Tibial nerve (tissue), 4 donors: ENCODE measurements around the gene USP36. TPM values are rescaled to one million over a fixed set of nuclear protein-coding genes. Genes with fewer than 3 reads are reported as not detected.
"Not testable (repeated sequence)": the region's sequence is repeated elsewhere in the genome, so short reads cannot be mapped to it uniquely, and the experiment has no call there.

ENCODE experiments used
- DNase-seq, 2 donors: peaks; one replicate each; pipeline ENCODE4 v3.0.0-alpha.2; 2019; ENCODE audit warnings: low spot score in 2 of 2
- H3K27ac ChIP-seq, 4 donors: fragments of 200-600 bp; sonication (generic) in 3 of 4; one replicate each; pipeline ENCODE4 v1.5.1; 2017 to 2019; ENCODE audit warnings: mild to moderate bottlenecking in 1 of 4
- H3K27me3 ChIP-seq, 2 donors: fragments of 200-600 bp; sonication (generic) in 1 of 2; one replicate each; pipeline versions ENCODE4 v1.5.1 to v1.6.0; 2017 to 2019
- H3K36me3 ChIP-seq, 3 donors: fragments of 200-600 bp; sonication (generic); one replicate each; pipeline ENCODE4 v1.5.1; 2018 to 2019
- H3K4me1 ChIP-seq, 4 donors: fragments of 200-600 bp; sonication (generic) in 3 of 4; one replicate each; pipeline ENCODE4 v1.5.1; 2017 to 2019
- H3K4me3 ChIP-seq, 4 donors: fragments of 200-600 bp; sonication (generic) in 3 of 4; one replicate each; pipeline ENCODE4 v1.5.1; 2017 to 2019; ENCODE audit warnings: mild to moderate bottlenecking in 1 of 4, moderate library complexity in 1 of 4
- H3K9me3 ChIP-seq, 4 donors: fragments of 200-600 bp; sonication (generic) in 3 of 4; one replicate each; pipeline ENCODE4 v1.5.1; 2017 to 2019
- CTCF ChIP-seq, 5 experiments: fragments of 200-600 bp in 3 of 5; fragments of 450-650 bp in 2 of 5; sonication (generic) in 3 of 5; IDR thresholded peaks; one replicate each; pipeline ENCODE4 v1.5.1; 2016 to 2019; ENCODE audit warnings: antibody characterized with exemption in 5 of 5, mild to moderate bottlenecking in 3 of 5, moderate library complexity in 2 of 5
- EP300 ChIP-seq, 2 donors: sonication (generic); formaldehyde crosslinking; IDR thresholded peaks; one replicate each; pipeline ENCODE4 v1.6.1; 2017; ENCODE audit warnings: antibody characterized with exemption in 2 of 2, mild to moderate bottlenecking in 1 of 2
- POLR2A ChIP-seq, 2 donors: fragments of 450-650 bp; IDR thresholded peaks; one replicate each; pipeline ENCODE4 v1.6.1; 2017; ENCODE audit warnings: antibody characterized with exemption in 2 of 2, mild to moderate bottlenecking in 2 of 2, moderate library complexity in 2 of 2
- WGBS, 2 donors: methylation state at CpG; one replicate each; pipeline ENCODE4 v1.1.5; 2018; 5-methylcytosine and 5-hydroxymethylcytosine counted together
- total RNA-seq, 4 donors: library from RNA; depleted of rRNA; stranded (reverse); fragments of >200 nt; gene quantifications; one replicate each; pipeline ENCODE4 v1.1.0, GENCODE V29; 2016

Gene USP36
- total RNA-seq, 4 donors from 2014 or later, result 50.9 to 64.9 (median 59.9) TPM

DNA sequence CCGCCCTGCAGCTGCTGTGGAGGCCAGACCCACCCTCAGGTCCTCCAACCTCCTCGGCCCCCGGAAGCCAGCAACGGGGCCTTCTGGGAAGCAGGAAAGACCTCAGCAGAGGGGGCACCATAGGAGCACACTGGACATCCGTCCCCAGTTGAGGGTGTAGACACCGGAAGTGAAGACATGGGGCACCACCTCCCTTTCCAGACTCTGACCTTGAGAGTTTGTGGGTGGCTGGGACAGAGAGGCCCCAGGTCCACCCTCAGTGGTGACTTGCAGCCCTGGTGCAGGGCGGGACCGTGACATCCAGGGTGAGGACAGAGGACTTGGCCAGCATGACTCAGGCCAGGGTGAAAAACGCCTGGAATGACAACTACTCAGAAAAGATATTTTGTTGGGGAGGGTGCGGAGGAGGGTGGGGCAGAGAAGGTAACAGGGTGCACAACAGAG lies 42.5 kb upstream of the USP36 start:
- H3K4me3 ChIP-seq, result peak overlapping the region; percentile 1 to 46 (median 17)
- no peaks in the 10 kb centered on the region for H3K36me3 ChIP-seq
- DNase-seq, result peak; percentile 70 to 76
- H3K9me3 ChIP-seq, result no peaks in the 10 kb centered on the region
- WGBS, 2 donors, result 1 to 11% methylated on average over 10 of the region's 10 CpGs
- H3K4me1 ChIP-seq, result peaks cover 0 to 100% (median 90%) of the 10 kb centered on the region in 4 donors
- H3K27me3 ChIP-seq, result no peaks in the 10 kb centered on the region
- peak overlapping the region; percentile 88 to 99 (median 98) for H3K27ac ChIP-seq
- TF ChIP-seq EP300 (IDR thresholded peaks at IDR 0.05) (peak in 1 of 2 donors; percentile 39), POLR2A (IDR thresholded peaks at IDR 0.05) (peak in 1 of 2 donors; percentile 8), CTCF (IDR thresholded peaks at IDR 0.05) (no peak)

GRCh38 chr17:78882540-78883088 lies 42.0 kb upstream of the USP36 start:
- Histone ChIP-seq H3K27me3 (no peaks in the 10 kb centered on the region), H3K4me1 (peaks cover 0 to 100% (median 91%) of the 10 kb centered on the region in 4 donors), H3K36me3 (no peaks in the 10 kb centered on the region), H3K9me3 (no peaks in the 10 kb centered on the region), H3K27ac (peak overlapping the region; percentile 88 to 99 (median 98)), H3K4me3 (peak overlapping the region in 3 of 4 donors; percentile 1 to 46 (median 17))
- no peak for TF ChIP-seq EP300 (IDR thresholded peaks at IDR 0.05)
- TF ChIP-seq POLR2A (IDR thresholded peaks at IDR 0.05), result no peak
- TF ChIP-seq CTCF (IDR thresholded peaks at IDR 0.05), result no peak
- no peak for DNase-seq
- WGBS, 2 donors, result 23 to 32% methylated on average over 12 to 14 of the region's 14 CpGs

DNA sequence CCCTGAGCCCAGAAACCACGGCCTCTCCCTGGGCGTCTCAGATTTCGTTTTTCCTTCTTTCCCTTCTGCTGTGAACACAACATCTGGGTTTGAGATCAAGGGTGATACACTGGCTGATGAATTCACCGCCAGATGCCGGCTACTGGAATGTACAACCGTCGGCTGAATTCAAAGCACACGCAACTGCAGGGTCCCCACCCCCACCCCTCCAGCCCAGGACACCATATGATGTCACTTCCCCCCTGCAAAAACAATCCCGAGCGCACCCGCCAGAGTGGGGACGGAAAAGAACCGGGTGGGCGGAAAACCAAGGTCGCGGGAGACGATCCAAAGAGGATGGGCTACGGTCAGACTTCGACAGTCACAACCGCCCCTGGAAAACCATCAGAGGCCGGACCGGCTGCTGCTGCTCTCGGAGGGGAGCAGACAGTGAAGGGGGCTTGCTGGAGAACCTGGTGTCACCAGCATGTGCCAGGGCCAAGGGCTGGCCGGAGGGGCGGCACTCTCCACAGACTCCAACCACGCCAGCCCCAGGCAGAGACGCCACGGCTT lies 39.1 kb upstream of the USP36 start:
- Histone ChIP-seq H3K9me3 (no peaks in the 10 kb centered on the region), H3K4me3 (peak overlapping the region in 3 of 4 donors; percentile 3 to 20 (median 19)), H3K27ac (peak overlapping the region; percentile 88 to 99 (median 98)), H3K27me3 (no peaks in the 10 kb centered on the region), H3K36me3 (no peaks in the 10 kb centered on the region), H3K4me1 (peaks cover 0 to 100% (median 89%) of the 10 kb centered on the region in 4 donors)
- DNase-seq, result peak; percentile 51 to 66
- TF ChIP-seq CTCF (IDR thresholded peaks at IDR 0.05), result peak in 1 of 5 experiments; percentile 51
- TF ChIP-seq EP300 (IDR thresholded peaks at IDR 0.05), result peak; percentile 39 to 86
- TF ChIP-seq POLR2A (IDR thresholded peaks at IDR 0.05), result no peak
- 3 to 14% methylated on average over 25 to 28 of the region's 28 CpGs for WGBS, 2 donors

DNA sequence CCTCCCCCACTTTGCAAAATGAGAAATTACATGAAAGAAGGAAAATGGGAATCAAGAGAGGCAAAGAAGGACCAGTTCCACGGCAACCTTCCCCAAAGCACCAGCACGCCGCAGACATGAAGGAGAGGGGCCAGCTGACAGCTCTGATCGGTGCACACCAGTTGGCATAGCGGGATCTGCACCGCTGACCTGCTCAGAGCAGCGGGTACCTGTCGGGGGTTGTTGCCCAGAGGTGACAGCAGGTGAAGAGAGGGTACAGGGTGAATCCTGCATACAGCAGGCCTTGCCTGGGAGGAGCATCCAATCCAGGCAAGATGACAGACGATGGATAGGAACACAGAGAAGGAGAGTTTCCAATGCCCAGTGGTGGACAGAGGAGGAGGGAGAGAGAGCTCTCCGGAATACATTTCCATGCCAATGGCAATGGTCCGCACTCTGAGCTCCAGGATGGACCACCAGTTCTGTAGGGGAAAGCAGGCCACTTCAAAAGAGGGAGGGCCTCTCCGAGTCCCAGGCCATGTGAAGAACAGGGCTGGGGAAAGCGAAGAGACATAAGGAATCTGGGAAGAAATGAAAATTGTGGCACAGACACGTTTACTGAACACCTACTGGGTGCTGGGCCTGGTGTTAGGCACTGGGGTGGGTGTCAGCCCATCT lies 38.4 kb upstream of the USP36 start:
- WGBS, 2 donors, result 65% methylated on average over 14 of the region's 14 CpGs
- H3K36me3 ChIP-seq, result no peaks in the 10 kb centered on the region
- H3K4me3 ChIP-seq, result peak overlapping the region in 3 of 4 donors; percentile 3 to 20 (median 19)
- H3K9me3 ChIP-seq, result no peaks in the 10 kb centered on the region
- no peaks in the 10 kb centered on the region for H3K27me3 ChIP-seq
- peak overlapping the region; percentile 88 to 99 (median 98) for H3K27ac ChIP-seq
- no peak for TF ChIP-seq EP300 (IDR thresholded peaks at IDR 0.05)
- TF ChIP-seq CTCF (IDR thresholded peaks at IDR 0.05), result no peak
- no peak for TF ChIP-seq POLR2A (IDR thresholded peaks at IDR 0.05)
- peaks cover 0 to 100% (median 85%) of the 10 kb centered on the region in 4 donors for H3K4me1 ChIP-seq
- DNase-seq, result no peak

DNA sequence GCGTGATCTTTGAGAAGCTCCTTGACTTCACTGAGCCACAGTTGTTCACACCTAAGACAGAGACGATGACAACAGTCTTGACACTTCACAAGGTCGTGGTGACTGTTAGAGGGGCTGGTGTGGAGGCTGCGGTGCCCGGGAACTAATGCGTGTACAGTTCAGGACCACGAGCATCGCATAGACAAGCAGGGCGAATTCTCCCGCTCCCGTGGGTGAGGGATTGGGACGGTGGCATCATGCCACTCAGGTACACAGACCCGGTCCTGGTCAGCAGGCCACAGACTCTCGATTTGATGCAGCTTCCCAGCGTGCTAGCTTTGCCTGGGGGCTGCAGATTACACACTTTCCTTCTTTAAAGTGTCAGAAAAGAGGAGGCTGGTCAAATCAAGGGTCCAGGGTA lies 37.6 kb upstream of the USP36 start:
- H3K27ac ChIP-seq, result peak overlapping the region; percentile 88 to 99 (median 98)
- H3K36me3 ChIP-seq, result no peaks in the 10 kb centered on the region
- H3K4me1 ChIP-seq, result peaks cover 0 to 100% (median 84%) of the 10 kb centered on the region in 4 donors
- H3K9me3 ChIP-seq, result no peaks in the 10 kb centered on the region
- DNase-seq, result no peak
- whole genome bisulfite sequencing, 2 donors, result 79 to 81% methylated on average over 12 to 15 of the region's 15 CpGs
- TF ChIP-seq CTCF (IDR thresholded peaks at IDR 0.05) (no peak), EP300 (IDR thresholded peaks at IDR 0.05) (no peak), POLR2A (IDR thresholded peaks at IDR 0.05) (no peak)
- no peaks in the 10 kb centered on the region for H3K27me3 ChIP-seq
- H3K4me3 ChIP-seq, result no peak overlapping the region

GRCh38 chr17:78876954-78877517 lies 36.4 kb upstream of the USP36 start:
- H3K4me1 ChIP-seq, result peaks cover 0 to 96% (median 75%) of the 10 kb centered on the region in 4 donors
- not testable (repeated sequence) for H3K4me3 ChIP-seq, H3K27me3 ChIP-seq, DNase-seq, H3K9me3 ChIP-seq
- 90 to 91% methylated on average over 8 of the region's 8 CpGs for WGBS, 2 donors
- peak overlapping the region; percentile 76 to 99 (median 88) for H3K27ac ChIP-seq
- peaks cover 0 to 10% (median 0%) of the 10 kb centered on the region in 3 donors for H3K36me3 ChIP-seq
